Cardiac muscle cell (in vitro differentiated cells and primary cell): ENCODE results near the gene SPEM3. TPM values are rescaled to one million over a fixed set of nuclear protein-coding genes. Genes with fewer than 3 reads are reported as not detected.

ENCODE experiments used
- DNase-seq, 2 donors: peaks; one replicate each; pipeline versions ENCODE4 v3.0.0 to v3.0.0-alpha.2; 2010 to 2017; ENCODE audit warnings: low read depth in 1 of 2, low spot score in 1 of 2
- H3K27ac ChIP-seq: fragments of 200-600 bp; sonication (generic); 2 replicates; pipeline ENCODE4 v1.5.1; 2016
- H3K27me3 ChIP-seq: fragments of 200-600 bp; sonication (generic); 2 replicates; pipeline ENCODE4 v1.6.0; 2016; ENCODE audit warnings: control low read depth
- H3K36me3 ChIP-seq: fragments of 200-600 bp; sonication (generic); 2 replicates; pipeline ENCODE4 v1.5.1; 2016; ENCODE audit warnings: control low read depth
- H3K4me1 ChIP-seq: fragments of 200-600 bp; sonication (generic); 2 replicates; pipeline ENCODE4 v1.8.1; 2017; ENCODE audit warnings: low read depth, mild to moderate bottlenecking, mixed run types
- H3K4me3 ChIP-seq: fragments of 200-600 bp; sonication (generic); 2 replicates; pipeline ENCODE4 v1.5.1; 2016; ENCODE audit warnings: mild to moderate bottlenecking
- H3K9me3 ChIP-seq: fragments of 200-600 bp; sonication (generic); 2 replicates; pipeline ENCODE4 v1.5.1; 2017; ENCODE audit warnings: low read depth, mild to moderate bottlenecking, control low read depth
- polyA plus RNA-seq: library from polyadenylated mRNA; unstranded; fragments of >200 nt; fragmentation: Nextera tagmentation; extraction: Ambion mirVana; gene quantifications from 2 replicates; pipeline ENCODE4 v1.2.1, GENCODE V29; 2016
- total RNA-seq: library from RNA; depleted of rRNA; stranded (reverse); fragments of >200 nt; gene quantifications from 2 replicates; pipeline ENCODE4 v1.2.3, GENCODE V29; 2016
- TF ChIP-seq, protein P1 (sequence below): IDR thresholded peaks from 2 replicates; pipeline ENCODE4 v1.5.1; 2012; ENCODE audit warnings: low read depth, mild to moderate bottlenecking, low read length

The SPEM3 gene
- total and polyA plus RNA-seq, 2 experiments from 2014 or later: not detected

DNA sequence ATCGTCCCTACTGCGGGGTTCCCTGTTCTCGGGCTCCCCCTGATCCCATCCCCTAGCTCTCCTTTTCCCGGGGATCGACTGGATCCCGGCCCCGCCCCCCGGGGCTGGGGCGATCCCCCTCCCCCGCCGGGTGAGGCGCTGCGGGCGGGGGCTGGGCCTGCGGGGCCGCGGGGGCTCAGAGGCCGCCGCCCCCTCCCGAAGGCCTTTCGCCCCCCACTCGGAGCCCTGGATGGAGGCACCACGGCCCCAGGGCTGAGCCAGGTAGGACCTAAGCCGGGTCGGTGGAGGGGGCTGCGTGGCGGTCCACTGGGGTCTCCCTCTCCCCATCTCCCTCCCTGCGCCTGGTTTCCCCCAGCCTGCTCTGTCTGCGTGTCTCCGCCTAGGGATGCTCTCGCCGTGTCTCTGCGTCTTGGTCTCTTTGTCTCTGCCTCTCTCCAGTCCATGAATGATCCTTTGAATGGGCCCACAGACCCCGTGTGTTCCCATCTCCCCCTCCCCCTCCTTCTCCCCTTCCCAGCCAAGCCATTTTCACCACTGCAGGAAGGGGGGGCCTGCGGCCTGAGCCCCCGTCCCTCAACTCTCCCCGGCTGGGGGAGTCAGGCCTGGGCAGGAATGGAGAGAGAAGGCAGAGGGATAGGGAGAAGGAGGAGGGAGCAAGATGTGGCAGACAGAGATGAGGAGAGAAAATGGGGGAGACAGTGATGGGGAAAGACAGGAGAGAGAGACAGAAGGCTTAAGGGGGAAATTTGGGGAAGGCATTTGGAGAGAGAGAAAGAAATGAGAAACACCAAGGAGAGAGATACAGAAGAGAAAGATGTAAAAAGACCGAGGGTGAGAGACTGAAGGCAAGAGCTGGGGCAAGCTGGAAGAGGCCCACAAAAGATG, 23.1 kb upstream of the SPEM3 start:
- Histone ChIP-seq H3K36me3 (no peaks in the 10 kb centered on the region), H3K4me3 (peak overlapping the region; percentile 61), H3K27ac (no peak overlapping the region), H3K27me3 (no peaks in the 10 kb centered on the region), H3K4me1 (peaks cover 11% of the 10 kb centered on the region), H3K9me3 (no peaks in the 10 kb centered on the region)
- TF ChIP-seq, protein P1, sequence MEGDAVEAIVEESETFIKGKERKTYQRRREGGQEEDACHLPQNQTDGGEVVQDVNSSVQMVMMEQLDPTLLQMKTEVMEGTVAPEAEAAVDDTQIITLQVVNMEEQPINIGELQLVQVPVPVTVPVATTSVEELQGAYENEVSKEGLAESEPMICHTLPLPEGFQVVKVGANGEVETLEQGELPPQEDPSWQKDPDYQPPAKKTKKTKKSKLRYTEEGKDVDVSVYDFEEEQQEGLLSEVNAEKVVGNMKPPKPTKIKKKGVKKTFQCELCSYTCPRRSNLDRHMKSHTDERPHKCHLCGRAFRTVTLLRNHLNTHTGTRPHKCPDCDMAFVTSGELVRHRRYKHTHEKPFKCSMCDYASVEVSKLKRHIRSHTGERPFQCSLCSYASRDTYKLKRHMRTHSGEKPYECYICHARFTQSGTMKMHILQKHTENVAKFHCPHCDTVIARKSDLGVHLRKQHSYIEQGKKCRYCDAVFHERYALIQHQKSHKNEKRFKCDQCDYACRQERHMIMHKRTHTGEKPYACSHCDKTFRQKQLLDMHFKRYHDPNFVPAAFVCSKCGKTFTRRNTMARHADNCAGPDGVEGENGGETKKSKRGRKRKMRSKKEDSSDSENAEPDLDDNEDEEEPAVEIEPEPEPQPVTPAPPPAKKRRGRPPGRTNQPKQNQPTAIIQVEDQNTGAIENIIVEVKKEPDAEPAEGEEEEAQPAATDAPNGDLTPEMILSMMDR: no peak
- DNase-seq: peak in 1 of 2 donors; percentile 25

DNA sequence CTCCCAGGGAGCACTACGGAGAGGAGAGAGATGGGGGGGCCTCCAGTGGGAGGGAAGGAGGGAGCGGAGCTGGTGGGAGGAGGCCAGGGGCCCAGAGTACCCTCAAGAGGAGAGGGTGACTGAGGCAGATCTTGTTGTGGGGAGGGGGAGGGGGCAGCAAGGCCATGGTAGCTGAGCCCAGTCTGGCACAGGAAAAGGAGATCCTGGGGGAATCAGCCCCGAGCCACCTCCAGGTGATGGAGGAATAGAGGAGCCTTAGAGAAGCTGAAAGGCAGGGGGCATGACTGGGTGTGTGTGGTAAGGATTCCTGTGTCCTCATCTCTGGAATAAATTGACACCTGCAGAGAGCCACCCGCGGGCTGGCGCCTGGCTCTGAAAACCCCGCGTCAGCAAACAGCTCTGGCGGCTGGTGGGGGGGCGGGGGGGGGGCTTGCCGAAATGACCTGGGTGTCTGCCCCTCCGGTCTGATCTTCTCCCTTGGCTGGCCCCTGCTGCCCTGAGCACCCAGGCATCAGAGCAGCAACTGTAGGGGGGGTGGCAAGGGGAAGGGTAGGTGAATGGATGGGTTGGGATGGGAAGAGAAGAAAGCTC, 22.3 kb upstream of the SPEM3 start:
- DNase-seq: no peak
- H3K4me3 ChIP-seq: no peak overlapping the region
- peaks cover 11% of the 10 kb centered on the region for H3K4me1 ChIP-seq
- H3K27me3 ChIP-seq: no peaks in the 10 kb centered on the region
- no peaks in the 10 kb centered on the region for H3K9me3 ChIP-seq
- TF ChIP-seq, protein P1: no peak
- no peaks in the 10 kb centered on the region for H3K36me3 ChIP-seq
- no peak overlapping the region for H3K27ac ChIP-seq

DNA sequence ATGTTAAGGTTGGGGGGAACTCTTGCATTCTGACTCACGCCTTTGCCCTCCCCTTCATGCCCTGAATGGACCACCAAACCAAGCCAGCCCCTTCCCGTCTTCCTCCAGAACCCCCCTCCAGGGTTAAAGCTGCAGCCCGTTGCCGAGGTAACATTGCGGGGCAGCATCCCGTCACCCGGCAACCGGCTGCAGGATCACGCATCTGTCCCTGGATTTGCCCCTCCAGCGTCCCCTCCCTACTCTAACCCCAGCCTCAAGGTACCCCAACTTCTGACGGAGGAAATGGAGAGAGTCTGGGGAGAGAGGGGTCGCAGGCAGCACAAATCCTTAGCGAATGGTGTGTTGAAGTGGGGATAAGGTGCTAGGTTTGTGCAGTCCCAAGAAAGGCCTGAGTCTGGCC, 21.6 kb upstream of the SPEM3 start:
- no peak for DNase-seq
- Histone ChIP-seq H3K4me1 (peaks cover 11% of the 10 kb centered on the region), H3K36me3 (no peaks in the 10 kb centered on the region), H3K27me3 (no peaks in the 10 kb centered on the region), H3K9me3 (no peaks in the 10 kb centered on the region), H3K27ac (no peak overlapping the region), H3K4me3 (no peak overlapping the region)
- TF ChIP-seq, protein P1: no peak

DNA sequence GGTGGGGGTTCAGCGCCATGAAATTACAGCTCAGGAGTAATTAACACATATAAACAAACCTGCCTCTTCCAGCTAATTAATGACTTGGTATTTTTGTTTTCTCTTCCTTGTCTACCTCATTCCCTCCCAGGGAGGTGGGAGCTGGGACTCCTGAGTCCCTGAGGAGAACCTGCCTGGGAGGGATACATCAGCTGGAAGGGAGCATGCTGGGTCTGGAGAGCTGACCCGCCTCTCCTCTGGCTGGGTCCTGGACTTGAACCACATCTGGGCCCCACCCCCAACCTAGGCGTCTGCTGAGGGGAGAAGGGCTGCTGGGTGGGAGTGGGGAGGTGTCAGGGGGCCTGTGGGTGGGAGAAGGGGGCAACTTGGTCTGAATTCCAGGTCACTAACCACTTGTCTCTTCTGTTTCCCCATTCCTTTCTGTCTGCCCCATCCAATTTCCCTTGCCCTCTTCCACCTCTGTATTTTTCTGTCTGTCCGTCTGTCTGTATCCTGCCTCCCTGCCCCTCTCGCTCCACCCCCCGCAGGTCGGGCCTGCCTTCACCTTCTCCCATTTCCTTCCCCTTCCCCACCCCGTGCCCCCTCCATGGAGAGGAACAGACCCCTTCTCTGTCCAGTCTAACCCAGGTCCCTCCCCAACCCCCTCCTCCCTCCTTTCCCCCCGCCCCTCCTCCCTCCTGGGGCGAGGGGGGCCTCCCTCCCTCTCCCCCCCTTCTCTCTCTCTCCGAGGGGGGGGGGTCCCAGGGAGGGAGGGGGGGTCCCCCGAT, 21.0 kb upstream of the SPEM3 start, which contains the start of gene NLGN2:
Gene NLGN2 (plus strand): TSS at position 361 of the 767 bp plus-strand sequence. CDS start 411 bp downstream, outside the sequence.
- Histone ChIP-seq H3K27me3 (no peaks in the 10 kb centered on the region), H3K4me3 (no peak within 1 kb of the TSS), H3K36me3 (no peaks in the 10 kb centered on the region), H3K4me1 (peaks cover 6% of the 10 kb centered on the region), H3K27ac (no peak within 1 kb of the TSS), H3K9me3 (no peaks in the 10 kb centered on the region)
- DNase-seq: no peak
- TF ChIP-seq, protein P1: no peak

DNA sequence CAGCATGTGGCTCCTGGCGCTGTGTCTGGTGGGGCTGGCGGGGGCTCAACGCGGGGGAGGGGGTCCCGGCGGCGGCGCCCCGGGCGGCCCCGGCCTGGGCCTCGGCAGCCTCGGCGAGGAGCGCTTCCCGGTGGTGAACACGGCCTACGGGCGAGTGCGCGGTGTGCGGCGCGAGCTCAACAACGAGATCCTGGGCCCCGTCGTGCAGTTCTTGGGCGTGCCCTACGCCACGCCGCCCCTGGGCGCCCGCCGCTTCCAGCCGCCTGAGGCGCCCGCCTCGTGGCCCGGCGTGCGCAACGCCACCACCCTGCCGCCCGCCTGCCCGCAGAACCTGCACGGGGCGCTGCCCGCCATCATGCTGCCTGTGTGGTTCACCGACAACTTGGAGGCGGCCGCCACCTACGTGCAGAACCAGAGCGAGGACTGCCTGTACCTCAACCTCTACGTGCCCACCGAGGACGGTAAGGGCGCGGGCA, 20.4 kb upstream of the SPEM3 start:
- no peak overlapping the region for H3K4me3 ChIP-seq
- no peak for DNase-seq
- H3K27ac ChIP-seq: no peak overlapping the region
- TF ChIP-seq, protein P1: no peak
- H3K4me1 ChIP-seq: no peaks in the 10 kb centered on the region
- H3K36me3 ChIP-seq: no peaks in the 10 kb centered on the region
- no peaks in the 10 kb centered on the region for H3K9me3 ChIP-seq
- no peaks in the 10 kb centered on the region for H3K27me3 ChIP-seq
